GM18909 (cell line): Measurements from ENCODE around the gene BLCAP.

Experiments
- ATAC-seq: cut with Tn5 transposase; IDR thresholded peaks from one replicate; pipeline ENCODE4 v1.9.1; 2021; ENCODE audit warnings: mild to moderate bottlenecking; ENCODE audit not compliant: unreplicated experiment, poor library complexity

The BLCAP gene

DNA sequence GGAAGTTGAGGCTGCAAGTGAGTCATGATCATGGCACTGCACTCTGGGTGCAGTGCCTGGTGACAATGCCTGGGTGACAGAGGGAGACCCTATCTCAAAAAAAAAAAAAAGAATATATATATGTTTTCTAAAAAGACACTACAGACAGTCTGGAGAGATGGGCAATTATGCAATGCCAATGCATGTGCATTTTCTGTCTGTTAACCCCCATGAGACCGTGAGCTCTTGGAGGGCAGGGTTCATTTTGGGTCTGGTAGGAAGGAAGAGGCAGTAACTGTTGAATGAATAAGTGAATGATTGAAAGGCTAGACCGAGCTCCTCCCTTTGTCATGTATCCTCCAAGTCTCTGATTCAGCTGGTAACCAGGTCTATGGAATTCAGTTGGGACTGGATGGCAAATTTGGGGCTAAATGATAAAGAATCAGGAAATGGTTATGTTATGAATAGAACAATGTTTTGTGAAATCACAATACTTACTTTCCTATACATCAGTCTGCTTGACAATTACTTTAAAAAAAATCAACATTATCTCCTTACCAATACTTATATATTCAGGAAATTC is 5.6 kb upstream of the BLCAP start:
- ATAC-seq = no peak

DNA sequence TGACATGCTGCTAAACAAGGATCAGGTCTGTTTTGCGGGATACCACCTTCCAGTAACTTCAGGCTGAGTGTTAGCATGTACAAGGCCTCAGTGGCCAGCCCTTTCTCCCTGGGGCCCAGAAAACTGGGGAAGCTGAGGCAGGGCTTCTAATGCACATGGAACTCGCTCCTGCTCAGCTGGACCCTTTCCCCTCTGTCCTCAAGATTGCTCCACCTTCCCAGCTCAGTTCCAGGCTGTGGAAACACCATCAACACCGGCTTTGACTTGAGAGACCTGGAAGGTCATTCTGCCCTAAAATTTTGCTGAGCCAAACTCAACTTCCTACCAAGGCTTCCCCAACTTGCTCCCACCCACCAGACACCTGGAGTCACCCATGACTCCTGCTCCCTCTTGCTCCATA is 4.2 kb upstream of the BLCAP start:
- no peak for ATAC-seq

DNA sequence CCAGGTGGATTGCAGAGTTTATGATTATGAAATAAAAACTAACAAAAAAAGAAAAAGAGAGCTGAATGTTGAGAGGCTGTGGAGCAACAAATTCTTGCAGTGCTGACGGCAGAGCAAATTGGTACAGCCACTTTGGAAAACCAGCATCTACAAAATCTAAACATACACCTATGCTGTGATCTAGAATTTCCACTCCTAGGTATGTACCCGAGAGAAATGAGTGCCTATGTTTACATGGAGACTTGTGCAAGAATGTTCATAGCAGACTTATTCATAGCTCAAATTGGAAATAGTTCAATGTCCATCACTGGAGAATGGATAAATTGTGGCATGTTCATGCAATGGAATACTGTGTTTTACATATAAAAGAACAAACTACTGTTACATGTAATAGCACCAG is 3.0 kb upstream of the BLCAP start:
- no peak for ATAC-seq

DNA sequence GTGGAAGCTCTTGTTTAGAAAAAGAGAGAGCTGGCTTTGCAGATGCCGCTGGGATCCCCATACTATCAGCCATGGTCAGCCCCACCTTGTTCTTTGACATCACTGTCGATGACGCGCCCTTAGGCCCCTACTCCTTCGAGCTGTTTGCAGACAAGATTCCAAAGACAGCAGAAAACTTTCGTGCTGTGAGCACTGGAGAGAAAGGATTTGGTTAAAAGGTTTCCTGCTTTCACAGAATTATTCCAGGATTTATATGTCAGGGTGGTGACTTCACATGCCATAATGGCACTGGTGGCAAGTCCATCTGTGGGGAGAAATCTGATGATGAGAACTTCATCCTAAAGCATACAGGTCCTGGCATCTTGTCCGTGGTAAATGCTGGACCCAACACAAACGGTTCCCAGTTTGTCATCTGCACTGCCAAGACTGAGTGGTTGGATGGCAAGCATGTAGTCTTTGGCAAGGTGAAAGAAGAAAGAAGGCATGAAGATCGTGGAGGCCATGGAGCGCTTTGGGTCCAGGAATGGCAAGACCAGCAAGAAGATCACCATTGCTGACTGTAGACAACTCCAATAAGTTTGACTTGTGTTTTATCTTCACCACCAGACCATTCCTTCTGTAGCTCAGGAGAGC is 2.4 kb upstream of the BLCAP start:
- no peak for ATAC-seq

DNA sequence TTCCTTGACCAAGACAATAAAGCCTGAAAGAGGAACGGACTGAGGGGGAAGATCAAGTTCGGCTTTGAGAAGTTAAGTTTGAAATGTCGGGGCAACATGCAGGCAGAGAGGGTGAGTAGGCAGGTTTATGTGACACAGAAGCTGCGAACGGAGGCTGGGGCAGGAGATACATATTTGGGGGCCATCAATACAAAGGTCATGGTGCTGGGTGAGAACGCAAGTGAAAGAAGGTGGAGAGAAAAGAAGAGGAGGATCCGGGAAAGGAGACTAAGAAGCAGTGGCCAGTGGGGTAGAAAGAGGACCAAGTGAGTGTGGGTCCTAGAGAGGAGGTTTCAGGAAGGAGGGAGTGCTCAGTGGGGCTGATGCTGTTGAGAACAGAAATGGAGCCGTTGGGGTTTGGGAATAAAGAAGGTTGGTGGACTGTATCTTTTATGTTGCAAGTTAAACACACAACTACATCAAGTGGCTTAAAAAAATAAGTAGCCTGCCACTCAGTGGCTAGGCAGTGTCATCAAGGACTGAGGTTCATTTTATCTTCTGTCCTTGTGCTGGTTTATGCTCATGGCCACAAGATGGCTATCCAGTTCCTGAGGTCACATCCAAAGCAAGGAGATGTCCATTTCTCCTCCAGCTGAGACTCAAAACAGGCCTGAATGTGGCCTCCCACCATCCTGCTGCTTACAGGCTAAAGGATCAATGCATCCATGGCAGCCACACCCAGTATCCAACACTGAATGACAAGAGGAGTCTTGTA is 1.7 kb upstream of the BLCAP start:
- no peak for ATAC-seq

DNA sequence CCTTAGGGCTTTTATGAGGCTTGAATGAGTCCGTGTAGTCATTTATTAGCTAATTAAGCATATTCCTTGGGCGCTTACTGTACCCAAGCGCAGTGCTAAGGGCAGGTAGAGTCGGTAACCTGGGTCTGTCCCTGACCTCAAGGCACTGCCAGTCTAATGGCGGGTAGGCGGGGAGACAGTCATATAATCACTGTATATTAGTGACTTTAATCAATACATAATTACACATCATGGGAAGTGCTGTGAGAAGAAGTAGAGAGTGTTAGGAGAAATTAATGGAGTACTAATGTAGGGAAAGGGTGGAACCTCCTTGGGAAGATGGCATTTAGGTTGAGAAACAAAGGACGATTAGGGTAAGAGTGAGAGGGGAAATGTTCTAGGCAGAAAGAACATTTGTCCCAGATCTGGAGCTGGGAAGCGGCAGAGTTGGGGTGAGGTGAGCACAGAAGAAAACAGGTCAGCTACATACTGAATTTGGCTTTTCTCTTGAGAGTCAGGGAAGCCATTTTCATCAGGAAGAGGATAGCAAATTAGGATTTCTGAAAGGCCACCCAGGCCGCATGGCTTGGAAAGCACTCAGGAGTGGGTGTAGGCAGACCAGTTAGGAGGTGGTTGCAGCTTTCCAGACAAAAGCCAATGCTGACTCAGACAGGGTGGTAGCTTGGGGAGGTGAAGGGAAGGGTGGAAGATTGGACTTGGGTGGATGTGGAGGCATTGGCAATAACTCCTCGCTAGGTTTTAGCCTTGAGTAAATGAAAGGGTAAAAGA is 954 bp upstream of the BLCAP start:
- ATAC-seq = no peak

DNA sequence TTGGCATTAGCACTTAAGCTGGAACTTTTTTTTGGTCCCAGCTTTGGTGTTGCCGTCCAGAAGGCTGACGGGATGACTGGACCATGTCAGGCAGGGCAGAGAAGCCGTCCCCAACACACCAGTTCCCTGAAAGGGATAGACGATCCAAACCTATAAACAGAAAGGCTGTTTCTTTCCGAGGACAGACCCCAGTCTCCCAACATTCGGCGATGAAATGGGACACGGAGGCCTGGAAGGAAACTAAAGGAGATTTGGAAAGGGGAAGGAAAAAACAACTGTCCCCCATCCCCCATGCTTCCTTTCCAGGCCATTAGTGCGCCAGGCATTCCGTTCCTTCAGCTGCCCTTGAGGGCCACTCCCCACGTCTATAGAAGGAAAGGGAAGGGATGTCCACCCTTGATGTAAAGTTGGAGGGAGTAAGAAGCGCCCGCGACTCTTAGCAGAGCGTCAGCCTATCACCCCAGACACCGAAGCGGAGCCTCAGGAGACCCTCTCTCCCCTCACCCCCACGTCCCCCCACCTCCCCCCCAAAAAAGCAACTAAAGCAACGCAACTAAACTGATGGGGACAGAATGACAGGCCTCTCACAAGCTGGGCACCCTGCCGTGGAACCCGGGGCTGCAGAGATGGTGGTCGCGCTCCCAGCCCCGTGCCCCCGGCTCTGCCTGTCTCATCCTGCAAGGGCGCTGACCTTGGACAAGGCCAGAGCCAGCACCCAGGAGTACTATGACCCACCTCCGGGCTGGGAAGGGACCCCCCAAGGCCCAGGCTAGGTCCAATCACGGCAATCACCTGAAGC is 638 bp downstream of the BLCAP start:
- no peak for ATAC-seq

DNA sequence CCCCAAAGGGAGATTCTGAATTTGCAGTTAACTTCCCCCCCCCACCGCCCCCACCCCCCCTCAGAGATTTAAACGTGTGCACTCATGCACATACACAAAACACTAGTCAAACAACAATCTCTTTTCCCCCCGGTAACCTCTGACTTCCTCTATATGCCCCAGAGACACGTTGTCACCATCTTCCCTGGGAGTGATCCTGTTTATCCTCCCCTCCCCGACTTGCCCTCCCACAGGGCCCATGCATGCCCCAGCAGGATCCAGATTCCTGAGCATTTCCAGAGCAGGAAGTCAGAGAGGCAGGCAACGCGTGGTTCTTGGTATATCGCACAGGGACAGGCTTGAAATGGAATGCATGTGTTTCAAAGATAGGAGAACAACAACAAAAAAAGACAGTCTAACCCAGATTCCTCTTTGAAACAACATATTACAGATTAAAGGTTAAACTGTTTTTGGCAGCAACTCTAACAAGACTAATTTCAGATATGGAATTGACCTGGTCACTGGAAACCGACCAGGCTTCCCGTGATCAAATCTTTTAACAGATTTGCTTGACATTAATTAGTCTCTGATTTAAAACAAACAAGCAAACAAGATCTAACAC is 1.3 kb downstream of the BLCAP start:
- no peak for ATAC-seq

DNA sequence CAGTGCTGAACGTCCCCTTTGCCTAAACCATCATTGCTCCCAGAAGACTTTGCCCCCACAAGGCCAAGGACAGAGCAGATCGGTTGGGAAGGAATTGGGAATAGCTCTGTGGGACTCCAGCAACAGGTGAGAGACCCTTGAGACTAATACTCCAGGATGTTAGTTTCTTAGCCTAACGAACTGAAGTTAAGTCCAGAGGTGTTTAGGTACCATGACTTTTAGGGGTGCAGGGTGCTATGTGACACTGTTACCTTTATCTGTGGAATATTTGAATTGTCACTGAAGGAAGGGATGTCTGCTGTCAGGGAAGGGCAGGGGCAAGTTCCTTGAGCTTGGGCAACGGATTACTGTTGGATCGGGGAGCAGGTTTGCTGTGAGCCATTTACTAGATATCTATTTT is 1.9 kb downstream of the BLCAP start:
- no peak for ATAC-seq

DNA sequence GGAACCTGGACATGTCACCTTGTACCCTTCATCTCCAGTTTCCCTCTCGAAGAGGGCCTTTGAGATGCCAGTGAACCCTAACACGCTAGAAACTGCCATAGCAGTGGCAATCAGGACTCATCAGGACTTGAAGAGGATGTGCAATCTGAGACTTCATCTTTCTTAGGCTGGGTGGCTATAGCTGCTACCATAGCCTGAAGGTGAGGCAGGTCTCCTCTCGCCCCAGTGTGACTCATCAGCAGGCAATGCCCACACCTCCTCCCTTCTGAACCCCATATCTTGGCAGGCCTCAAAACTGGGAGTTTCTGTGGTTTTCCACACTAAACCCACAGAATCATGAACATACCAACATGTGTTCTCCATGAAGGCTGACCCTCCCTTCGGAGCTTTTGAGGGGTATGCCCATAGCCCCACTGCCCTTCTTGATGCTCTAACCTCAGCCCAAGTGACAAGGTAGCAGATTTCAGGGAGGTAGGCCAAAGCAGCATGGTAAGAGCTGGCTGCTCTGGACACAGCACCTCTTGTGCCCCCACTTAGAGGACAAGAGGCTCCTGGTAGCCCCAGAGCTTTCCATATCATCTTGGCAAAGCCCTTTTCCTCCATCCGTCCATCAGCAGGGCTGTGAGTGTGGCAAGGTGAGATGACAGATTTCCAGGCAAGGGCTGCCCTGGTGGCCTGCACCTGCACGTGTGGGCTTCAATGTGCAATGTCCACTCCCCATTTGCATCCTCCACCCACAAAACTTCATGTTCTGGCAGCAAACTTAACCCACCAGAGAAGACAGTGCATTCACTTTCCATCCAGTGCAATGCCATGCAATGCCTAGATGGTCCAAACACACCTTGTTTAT is 2.6 kb downstream of the BLCAP start:
- no peak for ATAC-seq

DNA sequence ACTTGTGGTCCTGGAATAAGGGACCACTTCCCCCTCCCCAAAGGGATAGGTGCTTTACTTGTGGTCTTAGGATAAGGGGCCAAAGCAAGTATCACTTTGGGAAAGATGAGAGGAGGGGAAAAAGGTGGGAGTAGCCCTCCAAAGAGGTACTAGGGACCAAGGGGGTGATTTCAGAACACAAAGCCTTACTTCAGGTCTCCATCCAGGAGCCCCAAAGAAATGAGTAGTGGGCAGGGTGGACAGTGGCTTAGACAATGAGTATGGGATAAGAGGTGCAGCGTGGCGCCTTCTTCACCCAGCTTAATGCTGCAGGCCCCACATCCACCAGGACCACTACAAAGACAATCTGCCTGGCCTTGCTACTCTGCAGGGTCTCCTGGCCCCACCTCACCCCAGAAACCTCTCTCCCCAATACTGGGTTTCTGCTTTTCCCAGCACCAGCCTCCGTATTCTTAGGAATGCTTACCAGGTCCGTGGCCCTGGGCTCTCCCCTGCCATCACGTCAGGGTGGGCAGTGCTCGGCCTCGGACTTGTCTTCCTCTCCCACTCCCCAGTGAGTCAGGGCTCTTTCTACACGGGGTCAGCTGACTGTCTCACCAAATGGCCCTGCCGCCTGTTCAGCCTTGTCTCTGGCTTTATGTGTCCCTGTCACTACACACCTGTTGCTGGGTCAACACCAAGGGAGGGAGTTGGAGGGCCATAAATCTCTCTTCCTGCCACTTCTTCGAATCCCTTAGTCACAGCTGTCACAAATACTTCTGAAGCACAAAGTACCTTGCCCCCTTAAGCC is 3.6 kb downstream of the BLCAP start:
- no peak for ATAC-seq

DNA sequence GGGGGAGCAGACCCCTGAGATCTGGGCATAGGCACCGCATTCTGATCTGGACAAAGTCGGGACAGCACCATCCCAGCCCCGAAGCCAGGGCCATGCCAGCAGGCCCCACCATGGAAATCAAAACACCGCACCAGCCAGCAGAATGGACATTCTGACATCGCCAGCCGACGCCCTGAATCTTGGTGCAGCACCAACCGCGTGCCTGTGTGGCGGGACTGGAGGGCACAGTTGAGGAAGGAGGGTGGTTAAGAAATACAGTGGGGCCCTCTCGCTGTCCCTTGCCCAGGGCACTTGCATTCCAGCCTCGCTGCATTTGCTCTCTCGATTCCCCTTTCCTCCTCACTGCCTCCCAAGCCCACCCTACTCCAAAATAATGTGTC is 4.7 kb downstream of the BLCAP start:
- no peak for ATAC-seq

DNA sequence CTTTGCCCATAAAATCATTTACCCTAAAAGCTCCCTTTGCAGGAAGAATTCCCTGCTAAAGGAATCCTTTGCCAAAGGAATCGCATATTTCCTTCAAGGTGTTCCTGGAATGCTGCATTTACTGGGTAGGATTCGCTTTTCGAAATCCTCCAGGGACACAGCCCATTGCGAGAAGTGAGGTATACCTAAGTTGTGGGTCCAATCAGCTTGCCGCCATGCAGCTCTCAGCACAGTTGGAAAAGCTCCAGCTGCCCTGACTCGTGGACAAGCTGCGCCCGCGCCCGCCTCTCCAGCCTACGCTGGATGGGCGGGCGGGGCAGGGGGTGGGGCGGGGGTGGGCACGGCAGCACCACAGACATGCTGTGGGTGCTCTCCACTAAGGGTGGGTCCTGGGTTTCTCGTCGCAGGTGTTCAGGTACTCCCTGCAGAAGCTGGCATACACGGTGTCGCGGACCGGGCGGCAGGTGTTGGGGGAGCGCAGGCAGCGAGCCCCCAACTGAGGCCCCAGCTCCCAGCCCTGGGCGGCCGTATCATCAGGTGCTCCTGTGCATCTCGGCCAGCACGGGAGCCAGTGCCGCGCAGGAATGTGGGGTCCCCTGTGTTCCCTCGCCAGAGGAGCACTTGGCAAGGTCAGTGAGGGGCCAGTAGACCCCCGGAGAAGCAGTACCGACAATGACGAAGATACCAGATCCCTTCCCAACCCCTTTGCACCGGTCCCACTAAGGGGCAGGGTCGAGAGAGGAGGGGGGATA is 5.2 kb downstream of the BLCAP start:
- no peak for ATAC-seq

DNA sequence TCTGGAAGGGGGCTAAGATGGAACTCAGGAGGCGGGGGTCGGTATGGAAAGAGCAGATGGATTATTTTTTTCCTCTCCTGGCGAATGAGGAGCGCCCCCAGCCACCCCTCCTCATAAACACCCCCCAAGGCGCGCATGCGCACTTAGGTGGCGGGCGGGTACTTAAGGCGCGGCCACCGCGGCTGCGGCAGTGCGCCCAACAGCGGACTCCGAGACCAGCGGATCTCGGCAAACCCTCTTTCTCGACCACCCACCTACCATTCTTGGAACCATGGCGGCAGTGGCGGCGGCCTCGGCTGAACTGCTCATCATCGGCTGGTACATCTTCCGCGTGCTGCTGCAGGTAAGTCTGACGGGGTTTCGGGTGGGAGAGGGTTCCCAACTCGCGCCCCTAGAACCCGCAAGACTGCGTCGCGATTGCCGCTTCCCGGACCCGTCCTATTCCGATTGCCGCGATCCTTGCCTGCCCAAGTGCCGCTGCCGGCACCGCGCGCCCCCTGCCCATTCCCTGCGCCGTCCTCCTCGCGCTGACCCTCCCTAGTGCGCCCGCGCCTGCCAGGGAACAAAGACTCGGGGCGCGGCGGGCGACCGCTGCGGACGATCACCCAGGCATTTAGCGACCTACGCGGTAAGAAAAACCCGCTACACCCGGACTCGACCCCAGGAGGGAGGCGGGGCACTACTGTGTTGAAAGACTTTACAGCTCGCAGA is 6.5 kb downstream of the BLCAP start, which contains the start of gene NNAT:
Gene NNAT, plus strand, starts transcription at position 190 of the 711 bp plus-strand sequence. Its CDS starts 82 bp downstream, at position 272.
- ATAC-seq = no peak

DNA sequence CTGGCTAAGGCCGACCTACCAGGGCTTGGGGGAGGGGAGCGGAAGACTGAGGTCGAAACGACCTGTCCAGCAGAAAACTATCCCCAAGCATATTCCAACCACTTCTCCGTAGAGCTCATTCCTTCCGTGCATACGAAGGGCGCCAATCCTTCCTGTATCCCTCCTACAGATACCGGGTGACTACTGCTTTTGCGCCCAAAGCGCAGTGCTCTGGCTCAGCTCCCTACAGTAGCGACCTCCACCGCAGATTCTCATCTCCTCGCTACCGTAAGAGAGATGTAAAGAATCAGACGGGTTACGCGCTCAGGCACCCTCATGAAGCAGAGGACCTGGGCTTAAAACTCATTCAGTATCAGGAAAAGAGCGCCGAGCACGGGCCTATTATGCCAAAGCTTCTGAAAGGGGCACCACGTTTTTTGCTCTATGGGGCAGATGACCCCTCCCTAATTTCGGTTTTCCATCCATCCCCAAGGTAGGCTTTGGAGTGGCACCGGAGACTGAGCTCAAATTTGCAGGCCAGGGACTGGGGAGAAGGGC is 7.2 kb downstream of the BLCAP start:
- ATAC-seq = no peak

DNA sequence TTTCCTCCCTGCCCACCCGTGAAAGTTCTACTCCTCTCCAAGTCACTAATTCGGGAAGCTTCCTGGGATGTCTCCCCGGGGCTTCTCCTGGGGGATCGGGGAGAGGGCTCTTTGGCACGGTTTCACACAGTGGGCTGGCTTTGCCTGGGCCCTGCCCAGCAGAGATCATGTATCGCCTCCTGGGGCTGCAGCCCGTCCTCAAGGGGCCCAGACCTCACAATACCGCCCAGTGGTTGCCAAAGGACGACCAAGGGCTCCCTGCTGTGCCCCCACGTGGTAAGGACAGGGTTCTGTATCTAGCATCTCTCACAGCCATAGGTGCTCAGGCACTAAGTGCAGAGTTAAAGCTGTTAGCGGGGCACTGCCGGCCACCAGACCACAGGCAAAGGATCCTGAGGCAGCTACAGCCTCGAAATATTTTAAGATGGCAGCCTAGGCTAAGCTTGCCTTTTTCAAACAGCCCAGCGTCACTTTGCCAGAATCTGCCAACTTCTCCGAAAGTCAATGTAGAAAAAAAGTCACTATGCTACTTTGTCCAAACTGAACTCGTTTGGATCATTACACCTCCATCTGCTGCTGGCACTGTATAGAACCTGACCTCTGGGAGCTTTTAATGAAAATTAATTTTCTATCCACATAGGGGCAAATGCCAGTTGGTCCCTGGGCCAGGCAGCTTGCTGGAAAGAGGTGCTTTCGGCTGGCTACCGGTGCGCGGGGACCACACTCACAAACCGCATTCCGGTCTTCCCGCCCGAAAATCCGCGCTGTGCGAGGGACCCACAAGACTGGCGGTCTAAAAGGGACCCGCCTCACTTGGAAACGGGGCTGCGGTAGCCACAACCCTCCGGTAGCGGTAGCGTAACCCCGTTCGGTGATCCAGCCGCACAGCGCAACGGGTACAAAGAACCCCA is 7.9 kb downstream of the BLCAP start:
- no peak for ATAC-seq
